A673 (cell line): ENCODE data around the gene SERHL2.

Experiments
- CTCF ChIP-seq: fragments of 300-800, 200-600 bp; sonication (generic); conservative IDR thresholded peaks from 2 replicates; pipeline ENCODE4 v1.5.1; 2017; ENCODE audit warnings: low read depth, mild to moderate bottlenecking, antibody characterized with exemption, low read length, moderate library complexity, mixed read lengths
- EZH2 ChIP-seq: fragments of 200-600 bp; sonication (generic); IDR thresholded peaks from 2 replicates; pipeline ENCODE4 v1.6.1; 2017; ENCODE audit warnings: borderline replicate concordance, low read depth, mild to moderate bottlenecking, mixed read lengths, antibody characterized with exemption, low read length; ENCODE audit not compliant: poor library complexity, severe bottlenecking

GRCh38 chr22:42511401-42511891, 42.3 kb upstream of the SERHL2 start:
- TF ChIP-seq CTCF (no peak), EZH2 (no peak)
